Stimulated activated CD4-positive, alpha-beta T cell treated with anti-CD3 and anti-CD28 coated beads, Interleukin-2, amount 100 ng/mL, for 48 hours (primary cell): ENCODE measurements around the gene CENPO.

Experiments used
- DNase-seq, 2 donors: peaks; one replicate each; pipeline ENCODE4 v3.0.0-alpha.2; 2020

Gene CENPO

DNA sequence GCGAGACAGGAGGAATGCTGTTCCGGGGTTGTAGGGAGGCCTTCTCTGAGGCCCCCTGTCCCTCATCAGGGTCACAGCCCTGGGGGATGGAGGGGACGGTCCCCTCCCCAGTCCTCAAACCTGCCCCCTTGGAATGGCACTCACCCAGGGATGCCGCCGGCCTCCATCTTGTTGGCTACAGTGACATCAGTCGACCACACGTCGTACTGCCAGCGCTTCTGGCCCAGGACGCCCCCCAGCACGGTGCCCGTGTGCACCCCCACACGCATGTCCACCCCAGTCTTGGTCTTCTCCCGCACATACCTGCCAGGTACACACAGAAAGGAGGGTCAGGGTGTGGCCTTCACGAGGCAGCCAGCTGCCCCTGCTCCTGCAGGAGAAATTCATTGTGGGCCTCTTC, 46.5 kb downstream of the CENPO start:
- no peak for DNase-seq

DNA sequence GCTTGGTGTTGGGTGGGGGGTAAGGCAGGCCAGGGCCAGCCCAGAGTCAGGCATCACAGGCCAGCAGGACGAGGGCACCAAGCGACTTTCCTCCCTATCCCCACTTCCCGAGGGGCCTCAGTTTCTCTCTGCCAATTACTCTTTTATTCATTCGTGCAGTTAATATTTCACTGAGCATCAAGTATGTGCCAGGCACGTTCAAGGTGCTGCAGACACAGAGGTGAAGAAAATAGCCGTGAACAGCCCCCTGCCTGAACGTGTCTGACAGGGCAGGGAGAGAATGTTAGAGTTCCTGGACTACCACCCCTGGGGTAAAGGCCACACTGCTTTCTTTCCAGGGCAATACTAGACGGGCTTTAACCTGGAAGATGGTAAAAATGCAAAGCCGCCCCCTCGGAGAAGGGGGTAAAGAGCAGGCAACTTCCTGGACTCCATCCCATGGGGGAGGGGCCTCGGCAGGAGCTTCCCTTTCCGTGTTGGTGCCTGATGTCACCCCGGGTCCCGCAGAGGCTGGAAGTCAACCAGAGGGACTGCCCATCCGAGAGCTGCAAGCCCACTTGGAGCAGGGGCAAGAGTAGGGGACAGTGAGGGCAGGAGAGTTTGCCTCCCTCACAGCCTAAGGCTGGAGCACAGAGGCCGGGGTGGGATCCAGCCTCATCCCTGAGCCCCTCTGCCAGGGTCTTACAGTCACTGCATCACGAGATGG, 47.1 kb downstream of the CENPO start:
- DNase-seq: no peak

DNA sequence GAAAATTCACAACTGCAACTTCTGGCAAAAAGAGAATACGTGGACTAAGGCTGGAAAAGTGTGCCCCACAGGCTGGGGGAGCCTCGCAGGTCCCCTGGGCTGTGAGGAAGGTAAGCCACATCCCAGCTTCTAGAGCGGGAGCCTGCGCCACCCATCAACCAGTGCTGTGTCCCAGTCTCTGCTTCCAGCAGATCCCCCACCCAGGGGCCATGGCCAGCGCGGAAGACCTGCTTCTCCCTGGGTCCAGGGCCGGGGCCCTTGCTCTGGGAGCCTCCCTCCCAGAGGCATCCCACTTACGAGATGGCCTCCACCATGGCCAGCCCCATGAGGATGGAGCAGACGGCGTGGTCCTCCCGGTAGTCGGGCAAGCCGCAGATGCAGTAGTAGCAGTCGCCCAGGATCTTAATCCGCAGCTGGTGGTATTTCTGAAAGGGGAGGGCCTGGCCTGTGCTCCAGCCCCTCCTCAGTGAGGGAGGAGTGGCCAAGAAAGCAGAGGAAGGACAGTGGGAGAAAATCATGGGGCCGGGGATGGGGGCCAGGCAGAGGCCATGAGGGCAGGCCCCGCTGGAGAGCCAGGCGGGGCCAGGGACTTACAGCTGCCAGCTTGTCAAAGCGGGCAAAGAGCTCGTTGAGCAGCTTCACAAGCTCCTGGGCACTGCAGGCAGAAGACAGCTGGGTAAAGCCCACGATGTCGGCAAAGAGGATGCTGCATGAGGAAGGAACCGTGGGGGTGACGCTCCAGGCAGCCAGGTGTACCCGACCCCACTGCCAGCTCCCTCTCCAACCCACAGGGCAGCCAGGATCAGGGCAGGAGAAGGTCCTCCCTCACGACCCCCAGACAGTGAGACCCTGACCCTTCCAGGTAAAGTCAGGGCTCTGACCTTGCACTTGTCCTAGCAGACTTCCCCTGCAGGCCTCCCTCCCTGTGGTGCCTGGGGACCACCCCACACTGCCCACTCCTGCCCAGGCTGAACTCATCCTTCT, 48.0 kb downstream of the CENPO start:
- no peak for DNase-seq

DNA sequence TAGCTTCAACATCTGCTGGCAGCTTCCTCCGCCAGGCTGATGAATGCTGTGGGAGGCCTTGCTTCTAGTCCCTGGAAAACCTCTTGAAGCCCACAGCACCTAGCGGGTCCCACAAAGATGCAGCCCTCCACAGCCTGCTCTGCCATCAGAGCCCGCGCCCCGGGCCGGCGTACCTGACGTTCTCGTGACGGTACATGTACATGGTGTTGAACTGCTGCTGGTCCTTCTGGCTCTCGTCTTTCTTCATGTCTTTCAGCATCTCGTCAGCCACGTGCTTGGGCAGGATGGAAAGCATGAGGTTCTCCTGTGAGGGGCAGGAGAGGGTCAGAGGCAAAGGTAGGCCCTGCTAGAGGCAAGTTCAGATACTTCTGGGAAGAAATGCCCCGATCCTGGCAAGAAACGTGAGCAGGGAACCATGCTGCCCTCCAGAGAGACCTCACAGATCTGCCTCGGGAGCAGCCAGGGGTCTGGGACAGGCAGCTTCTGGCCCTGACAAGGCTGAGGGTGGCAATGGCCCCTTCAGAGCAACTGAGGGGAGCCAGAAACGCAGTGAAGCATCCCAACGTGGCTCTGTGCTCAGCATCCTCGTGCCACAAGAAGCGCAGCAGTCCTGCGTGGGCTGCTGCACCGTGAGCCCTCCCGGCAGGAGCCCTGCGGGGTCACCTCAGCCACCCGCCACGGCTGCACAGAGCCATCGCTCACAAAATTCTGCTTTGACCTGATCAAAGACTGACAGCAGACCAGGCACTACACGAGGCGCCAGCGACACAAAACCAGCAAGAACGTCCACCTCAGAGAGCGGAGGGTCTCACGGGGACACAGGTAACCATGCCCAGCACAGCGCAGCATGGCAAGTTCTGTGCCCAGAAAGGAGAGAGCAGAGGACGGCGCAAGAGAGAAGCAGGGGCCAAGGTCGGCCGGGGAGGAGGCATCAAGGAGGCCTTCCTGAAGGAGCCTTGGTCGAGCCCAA, 49.1 kb downstream of the CENPO start:
- no peak for DNase-seq

DNA sequence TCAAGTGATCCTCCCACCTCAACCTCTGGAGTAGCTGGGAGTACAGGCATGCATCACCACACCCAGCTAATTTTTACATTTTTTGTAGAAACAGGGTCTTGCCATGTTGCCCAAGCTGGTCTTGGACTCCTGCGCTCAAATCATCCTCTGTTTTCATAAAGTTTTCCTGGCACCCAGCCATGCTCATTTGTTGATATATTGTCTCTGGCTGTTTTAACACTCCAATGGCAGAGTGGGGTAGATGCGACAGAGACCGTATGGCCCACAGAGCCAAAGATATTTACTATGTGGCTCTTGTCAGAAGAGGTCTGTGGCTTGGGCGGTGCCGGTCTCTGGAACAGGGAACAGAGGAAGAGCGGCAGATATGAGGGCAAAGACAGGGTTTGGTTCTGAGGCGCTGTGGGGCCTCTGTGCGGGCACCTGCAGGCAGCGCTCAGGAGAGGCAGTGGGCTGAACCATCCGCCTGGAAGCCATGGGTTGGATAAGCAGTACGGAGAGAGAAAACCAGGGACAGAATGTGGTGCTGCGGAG, 50.2 kb downstream of the CENPO start:
- DNase-seq: no peak

DNA sequence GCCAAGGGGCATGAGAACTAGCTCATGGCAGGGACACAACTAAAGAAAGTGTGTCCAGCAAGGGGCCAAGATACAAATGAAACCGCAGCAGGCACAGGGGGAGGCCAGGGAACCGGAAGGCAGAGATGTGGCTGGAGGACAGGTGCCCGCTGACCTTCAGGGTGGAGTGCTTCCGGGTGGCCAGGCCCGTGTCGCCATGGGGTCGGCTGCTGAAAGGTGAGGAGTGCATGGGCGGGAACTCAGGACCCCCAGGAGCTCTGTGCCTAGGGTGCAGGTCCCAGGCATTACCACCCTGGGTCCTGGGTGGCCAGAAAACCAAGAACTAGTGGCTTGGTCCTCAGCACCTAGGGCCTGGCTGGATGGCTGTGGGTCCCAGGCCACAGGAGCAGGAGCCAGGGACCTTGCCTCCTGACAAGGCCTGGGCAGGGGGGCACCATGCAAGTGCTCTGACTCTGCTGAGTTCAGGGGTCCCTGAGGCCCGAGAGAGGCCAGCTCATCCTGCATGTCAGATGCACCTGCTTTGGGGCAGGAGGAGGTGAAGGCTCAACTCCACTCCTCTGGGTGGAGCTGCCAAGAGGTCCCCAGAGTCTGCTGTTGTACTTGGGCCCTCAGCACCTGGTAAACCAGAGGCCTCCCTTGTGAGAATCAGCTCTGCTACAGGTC, 50.9 kb downstream of the CENPO start:
- no peak for DNase-seq

DNA sequence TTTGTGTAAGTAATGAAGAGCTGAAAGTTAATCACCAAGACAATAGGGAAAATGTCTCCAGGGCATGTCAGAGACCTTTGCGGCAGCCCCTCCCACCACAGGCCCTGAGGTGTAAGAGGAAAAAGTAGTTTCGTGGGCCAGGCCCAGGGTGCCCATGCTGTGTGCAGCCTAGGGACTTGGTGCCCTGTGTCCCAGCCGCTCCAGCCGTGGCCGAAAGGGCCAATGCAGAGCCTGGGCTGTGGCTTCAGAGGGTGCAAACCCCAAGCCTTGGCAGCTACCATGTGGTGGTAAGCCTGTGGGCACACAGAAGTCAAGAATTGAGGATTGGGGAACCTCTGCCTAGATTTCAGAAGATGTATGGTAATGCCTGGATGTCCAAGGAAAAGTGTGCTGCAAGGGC, 52.5 kb downstream of the CENPO start:
- DNase-seq: no peak

DNA sequence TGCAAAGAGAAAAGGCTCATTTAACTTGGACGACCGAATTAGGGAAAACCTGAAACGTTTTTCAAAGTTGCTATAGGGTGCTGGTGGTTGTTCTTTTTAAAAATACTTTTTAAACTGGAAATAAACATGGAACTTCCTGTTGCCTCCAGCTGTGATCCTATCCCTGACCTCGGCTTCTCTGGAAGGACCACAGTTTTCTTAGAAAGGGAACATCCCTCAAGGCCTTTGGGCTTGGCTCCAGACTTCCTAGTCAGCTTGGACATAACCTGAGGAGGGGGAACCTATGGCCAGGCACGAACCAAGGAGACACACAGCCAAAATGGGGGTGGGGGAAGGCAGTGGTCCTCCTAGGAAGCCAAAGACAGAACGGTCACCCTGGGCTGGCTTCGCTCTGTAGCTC, 57.7 kb downstream of the CENPO start:
- no peak for DNase-seq

DNA sequence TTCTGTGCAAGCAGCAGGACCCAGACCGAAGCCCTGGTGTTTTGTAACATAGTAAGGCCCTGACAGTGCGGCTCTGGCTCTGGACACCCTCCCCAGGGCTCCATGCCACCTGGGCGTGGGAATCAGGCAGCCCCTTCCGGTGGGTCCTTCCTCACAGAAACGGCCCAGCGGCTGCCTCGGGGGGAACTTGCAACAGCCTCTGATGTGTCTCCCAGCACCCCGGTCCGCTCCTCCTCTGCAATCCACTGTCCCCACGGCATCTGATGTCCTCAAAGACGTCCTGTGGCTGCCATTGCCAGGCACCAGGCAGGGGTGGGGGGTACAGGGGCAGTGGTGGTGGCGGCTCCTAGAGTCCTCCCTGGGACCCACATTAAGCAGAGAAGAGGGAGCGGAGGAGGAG, 58.8 kb downstream of the CENPO start:
- DNase-seq: no peak

DNA sequence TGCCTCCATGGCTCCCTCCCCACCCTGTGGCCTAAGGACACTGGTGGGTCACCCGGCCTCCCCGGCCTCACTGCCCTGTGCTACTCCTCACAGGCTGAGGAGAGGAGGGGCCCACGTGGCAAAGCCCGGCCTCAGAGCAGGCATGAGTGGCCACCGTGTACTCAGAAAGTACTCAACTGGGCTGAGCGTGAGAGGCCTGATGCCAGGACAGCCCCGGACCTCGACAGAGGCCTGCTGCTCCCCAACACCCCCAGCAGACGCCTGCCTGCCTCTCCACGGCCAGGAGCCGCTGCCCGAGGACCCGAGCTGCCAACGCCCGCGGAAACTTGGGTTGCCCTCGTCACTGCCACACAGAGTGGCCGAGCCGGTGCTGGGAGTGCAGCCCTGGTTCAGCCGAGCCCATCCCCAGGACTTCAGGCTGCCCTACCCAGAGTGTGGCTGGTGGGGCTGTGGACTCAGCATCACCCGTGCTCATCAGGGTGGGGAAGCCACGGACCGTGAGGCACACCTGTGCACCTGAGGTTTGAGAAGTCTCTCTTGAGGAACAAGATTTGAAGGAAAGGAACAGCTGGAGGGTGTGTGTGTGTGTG, 59.3 kb downstream of the CENPO start:
- DNase-seq: no peak

DNA sequence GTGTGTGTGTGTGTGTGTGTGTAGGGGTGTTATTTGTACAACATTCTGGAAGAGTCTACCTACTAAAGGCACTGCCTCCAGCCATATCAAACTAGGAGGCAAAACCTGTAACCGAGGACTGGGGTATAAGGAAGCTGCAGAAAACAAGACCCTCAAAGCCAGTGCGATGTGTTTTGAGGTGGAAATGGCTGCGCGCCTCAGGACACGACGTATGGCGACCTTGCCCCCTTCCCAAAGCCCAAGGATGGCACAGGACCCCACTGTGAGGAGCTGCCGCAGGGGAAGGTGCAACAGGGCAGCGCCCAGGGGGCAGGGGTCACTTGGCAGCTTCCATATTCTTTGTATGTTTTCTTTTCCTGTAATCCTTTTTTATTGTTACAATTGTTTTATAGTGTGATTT, 59.8 kb downstream of the CENPO start:
- DNase-seq: no peak

DNA sequence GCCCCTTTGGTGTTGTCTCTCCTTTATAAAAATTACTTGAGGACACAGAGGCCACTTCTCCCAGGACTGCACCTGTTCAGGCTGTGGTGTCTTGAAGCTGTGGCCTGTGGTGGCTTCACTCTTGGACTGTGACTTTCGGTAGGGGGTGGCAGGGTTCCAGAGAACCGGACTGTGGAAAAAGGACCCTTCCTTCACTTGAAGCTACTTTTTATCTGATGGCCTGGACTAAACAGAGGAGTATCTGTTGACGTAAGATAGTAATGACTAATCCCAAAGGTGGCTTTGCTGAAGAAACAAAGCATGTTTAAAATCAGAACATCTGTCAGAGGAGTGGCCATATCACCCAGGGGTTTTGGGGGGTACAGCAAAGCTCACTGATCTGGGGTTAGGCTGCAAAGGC, 60.8 kb downstream of the CENPO start:
- no peak for DNase-seq

DNA sequence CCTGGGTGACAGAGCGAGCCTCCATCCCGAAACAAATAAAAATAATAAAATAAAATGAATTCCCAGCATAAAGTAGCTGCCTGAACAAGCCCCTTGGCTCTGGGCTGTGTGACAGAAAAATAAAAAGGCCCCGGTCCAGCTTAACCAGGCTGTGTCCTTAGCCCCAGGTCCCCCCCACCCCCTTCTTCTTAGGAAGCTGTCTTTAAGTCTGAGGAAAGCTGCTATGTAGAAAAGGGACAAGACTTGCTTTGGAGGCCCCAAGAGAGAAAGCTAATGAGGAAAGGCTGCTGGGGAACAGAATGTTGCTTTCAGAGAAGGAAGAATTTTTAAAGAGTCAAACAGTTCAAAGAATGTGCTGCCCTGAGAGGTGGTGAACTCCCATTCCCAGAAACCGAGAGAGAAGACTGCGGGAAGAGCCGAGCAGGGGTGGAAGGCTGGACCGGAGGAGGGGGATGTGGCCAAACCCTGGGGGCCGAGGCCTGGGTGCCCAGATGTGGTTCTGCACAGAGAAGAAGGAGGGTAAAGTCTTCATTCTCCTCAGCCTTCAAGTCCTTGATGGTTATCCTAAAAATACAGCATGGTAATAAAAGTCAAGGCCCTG, 61.9 kb downstream of the CENPO start:
- DNase-seq: no peak

DNA sequence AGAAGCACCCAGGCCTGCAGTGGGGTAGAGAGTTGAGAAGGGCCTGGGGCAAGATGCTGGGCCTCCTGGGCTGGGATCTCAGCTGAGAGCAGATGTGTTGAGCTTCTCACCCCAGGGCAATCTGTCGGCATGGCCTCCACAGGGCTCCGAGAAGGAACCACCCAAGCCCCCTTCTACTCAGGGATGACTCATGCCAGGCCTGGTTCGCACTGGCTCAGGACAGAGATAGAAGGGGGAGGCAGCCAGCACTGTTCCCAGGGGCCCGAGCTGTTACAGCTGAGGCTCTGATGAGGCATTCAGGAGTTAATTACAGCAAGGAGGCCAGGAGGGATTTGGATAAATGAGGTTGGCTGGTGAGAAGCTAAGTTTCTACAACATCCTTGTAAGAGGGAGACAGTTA, 62.5 kb downstream of the CENPO start:
- DNase-seq: no peak

DNA sequence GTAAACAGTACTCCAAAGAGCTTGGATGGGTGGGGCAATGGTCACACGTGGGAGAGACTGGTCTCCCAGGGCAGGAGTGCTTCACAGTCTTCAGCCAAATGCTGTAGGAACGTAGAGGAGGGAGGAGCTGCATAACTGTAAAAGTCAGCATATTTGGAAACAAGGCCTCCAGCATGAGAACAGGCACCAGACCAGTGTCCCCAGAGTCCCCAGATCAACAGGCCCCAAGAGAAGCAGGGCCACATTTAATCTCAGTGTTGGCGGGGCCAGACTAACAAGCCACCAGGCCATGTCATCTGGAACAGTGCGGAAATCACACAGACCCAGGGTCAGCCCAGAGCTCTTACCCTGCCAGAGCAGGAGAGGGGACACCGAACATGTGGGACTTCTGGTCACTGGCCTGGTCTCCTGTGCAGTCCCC, 63.6 kb downstream of the CENPO start:
- no peak for DNase-seq

DNA sequence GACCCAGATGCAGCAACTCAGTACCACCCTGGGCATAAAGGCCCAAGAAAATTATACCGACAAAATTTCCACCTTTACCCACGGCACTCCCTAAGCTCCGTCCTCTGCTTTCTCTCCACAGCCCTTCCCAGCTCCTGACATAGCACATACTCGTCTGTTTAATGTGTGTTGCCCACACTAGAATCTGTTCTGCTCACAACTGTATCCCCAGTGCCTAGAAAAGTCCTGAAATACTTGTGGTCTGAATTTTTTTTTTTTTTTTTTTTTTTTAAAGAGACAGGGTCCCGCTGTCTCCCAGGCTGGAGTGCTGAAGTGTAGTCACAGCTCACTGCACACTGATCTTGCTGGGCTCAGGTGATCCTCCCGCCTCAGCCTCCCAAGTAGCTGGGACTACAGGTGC, 64.5 kb downstream of the CENPO start:
- DNase-seq: no peak

DNA sequence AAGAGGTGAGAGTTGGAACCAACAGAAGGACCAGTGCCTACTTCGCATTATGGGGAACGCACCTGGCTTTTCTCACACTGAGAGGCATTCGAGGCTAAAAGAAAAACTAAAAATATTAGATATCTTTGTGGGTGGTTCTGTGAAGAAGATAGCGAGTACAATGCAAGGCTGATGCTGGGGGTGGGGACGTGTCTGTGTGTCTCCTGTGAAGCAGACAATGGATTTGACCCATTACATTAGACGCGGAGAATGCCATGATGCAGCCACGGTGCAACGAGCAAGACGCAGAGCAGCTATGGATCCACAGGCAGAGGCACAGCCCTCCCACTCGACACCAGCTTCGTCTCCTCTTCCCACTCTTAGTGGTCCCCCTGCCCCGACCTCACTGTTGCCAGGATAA, 65.8 kb downstream of the CENPO start:
- no peak for DNase-seq

DNA sequence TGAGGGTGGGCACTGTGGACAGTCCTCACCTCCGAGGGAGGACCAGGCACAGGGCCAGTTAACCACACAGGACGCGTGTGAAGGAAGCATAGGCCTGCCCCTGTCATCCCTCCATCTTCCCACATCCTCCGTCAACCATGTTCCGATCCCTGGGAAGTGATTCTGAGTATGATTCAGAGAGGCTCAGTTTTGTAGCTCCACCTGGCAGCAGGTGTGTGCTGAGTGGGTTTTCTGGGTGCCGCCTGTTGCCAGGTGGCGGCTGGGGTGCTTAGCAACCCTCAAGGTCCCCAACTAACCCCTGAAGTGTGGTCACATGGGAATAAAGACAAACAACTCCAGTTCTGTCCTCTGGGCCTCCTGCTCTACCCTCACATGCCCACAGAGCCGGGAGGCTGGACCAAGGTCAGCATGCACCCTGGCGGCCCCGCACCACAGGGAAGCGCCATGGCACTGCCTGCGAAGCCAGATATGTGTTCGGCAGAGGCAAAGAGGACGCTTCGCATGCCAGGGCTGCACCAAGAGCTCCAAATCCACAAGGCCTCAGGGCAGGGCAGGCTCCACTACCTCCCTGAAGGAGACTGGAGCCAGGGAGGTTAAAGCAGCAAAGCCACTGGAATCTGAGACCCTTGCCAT, 66.9 kb downstream of the CENPO start:
- no peak for DNase-seq

DNA sequence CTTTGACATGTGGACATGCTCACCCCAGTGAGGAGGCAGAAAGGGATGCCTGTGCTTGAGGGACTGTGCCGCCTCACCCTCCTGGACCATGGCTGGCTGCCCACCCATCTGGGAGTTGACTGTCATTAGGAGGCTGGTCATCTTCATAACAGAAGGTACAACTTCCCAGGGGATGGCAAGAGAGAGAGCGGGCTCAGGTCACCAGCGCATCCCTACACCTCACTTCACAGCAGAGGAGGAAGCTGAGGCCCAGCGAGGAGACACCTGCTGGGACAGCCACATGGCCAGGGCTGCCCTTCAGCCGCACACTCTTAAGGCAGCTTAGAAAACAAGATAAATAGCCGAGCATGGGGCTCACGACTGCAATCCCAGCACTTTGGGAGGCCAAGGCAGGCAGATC, 67.4 kb downstream of the CENPO start:
- no peak for DNase-seq

DNA sequence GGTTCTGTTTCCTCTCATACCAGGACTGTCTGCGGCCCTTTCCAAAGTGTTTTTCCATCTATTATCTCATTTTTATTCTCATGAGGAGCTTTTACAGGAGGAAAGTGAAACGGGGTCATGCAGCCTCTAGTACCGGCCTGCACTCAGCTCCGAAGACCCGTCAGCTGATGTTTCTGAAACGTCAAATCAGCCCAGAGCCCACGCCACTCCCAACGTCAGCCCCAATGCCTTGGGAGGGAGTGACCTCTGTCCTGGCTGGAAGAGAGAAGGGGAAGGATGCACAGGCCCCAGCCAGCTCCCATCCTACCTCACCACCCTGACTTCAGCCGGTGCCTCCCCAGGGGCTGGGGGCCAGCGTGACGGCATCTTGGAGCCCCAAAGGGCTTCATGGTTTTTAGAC, 68.3 kb downstream of the CENPO start:
- no peak for DNase-seq

DNA sequence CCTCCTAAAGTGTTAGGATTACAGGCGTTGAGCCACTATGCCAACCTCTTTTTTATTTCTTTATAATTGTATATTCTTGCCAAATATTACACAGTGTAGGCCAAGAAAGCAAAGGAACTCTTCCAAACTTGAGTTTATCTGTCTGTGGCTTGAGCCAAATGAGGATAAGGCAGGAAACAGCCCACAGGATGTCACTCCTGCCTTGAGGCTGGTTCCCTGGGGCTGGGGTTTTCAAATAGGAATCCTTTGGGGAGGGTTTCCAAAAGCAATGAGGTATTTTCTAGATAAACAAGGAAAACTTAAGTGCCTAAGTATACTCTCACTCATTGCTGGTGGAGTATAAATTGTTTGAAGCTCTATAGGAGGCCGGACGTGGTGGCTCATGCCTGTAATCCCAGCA, 70.4 kb downstream of the CENPO start:
- no peak for DNase-seq
